ENCODE measurements around the gene SUSD4. TPM values are rescaled to one million over a fixed set of nuclear protein-coding genes. Genes with fewer than 3 reads are reported as not detected.
A peak's percentile ranks its signal among the peaks of the same experiment; 100 is the strongest.

Gene SUSD4
- total and polyA plus RNA-seq, 2 of the 8 experiments (the other 6 are each of a cell fraction or from before 2014, with no cell fraction given): 3.9 to 5.2 TPM

DNA sequence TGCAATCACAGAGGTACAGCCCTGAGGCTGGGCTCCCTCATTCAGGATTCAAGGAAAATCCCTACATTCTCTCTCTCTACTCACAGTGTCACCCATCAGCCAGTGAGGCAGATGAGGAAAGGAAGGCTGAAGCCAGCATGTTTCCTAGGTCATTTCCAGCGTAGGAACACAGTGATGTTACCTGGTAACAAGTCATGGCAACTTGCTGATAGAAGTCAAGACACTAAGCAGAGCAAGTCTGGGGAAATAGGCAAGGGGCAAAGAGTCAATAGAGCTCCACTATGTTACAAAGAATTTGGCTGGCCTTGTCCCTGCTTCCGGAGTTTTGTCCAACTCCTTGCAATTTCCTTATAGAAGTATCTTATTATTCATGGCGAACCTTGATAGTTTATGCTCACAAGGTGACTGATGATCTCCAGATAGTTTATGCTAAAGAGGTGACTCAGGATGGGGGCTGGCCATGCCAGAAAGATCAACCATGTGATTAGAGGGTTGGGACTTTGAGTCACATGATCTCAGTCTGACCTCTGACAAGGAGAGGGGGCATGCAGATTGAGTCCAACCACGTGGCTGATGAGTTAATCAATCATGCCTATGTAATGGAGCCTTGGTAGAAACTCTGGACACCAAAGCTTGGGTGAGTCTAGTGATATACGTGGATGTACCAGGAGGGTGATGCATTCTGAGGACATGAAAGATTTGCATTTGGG is 51.1 kb downstream of the SUSD4 start:
- Histone ChIP-seq H3K9me3 (ENCODE audit: insufficient read depth in 2 of 2, low read depth in 1 of 2, low read length in 1 of 2) (no peaks in the 10 kb centered on the region), H3K9ac (replicated peaks in 1 of 4; ENCODE audit: extremely low read depth in 1 of 4, low read depth in 3 of 4, low read length in 3 of 4) (no peak overlapping the region), H3K23ac (ENCODE audit: insufficient read length) (no peak overlapping the region), H2BK15ac (ENCODE audit: low read length) (peak overlapping the region; percentile 40; the same call in 1 of the 2 replicates), H3K56ac (replicated peaks; ENCODE audit: insufficient read length, low read depth, low read length) (no peak overlapping the region), H4K8ac (ENCODE audit: extremely low read depth, insufficient read depth, low read length) (no peak overlapping the region), H3K79me1 (ENCODE audit: low read depth, low read length) (no peaks in the 10 kb centered on the region), H2BK20ac (ENCODE audit: low read length) (no peak overlapping the region), H3K4me3 (ENCODE audit: extremely low read depth in 1 of 4, insufficient read depth in 2 of 4, low read depth in 3 of 4, low read length in 4 of 4) (no peak overlapping the region), H2BK12ac (ENCODE audit: low read depth, low read length) (no peak overlapping the region), H2BK5ac (ENCODE audit: low read depth, low read length) (no peak overlapping the region), H3K14ac (ENCODE audit: insufficient read length) (no peak overlapping the region), H3K23me2 (ENCODE audit: low read depth, low read length) (no peaks in the 10 kb centered on the region), H3K4ac (replicated peaks; ENCODE audit: insufficient read length, low read depth, low read length) (no peak overlapping the region), H2BK120ac (replicated peaks; ENCODE audit: low read depth, low read length) (no peak overlapping the region), H4K20me1 (replicated peaks in 1 of 2; ENCODE audit: control insufficient read depth in 1 of 2, insufficient read depth in 2 of 2, low read length in 2 of 2) (no peaks in the 10 kb centered on the region), H3K4me1 (replicated peaks in 1 of 4; ENCODE audit: control insufficient read depth in 3 of 4, insufficient read depth in 4 of 4, low read length in 3 of 4) (no peaks in the 10 kb centered on the region), H3K27ac (ENCODE audit: low read depth, low read length) (no peak overlapping the region), H3K36me3 (ENCODE audit: control insufficient read depth in 2 of 4, insufficient read depth in 4 of 4, low read length in 3 of 4) (no peaks in the 10 kb centered on the region), H4K91ac (replicated peaks; ENCODE audit: insufficient read length, low read length) (no peak overlapping the region), H3K4me2 (ENCODE audit: insufficient read depth in 1 of 2, low read depth in 2 of 2, low read length in 2 of 2) (no peak overlapping the region), H3K27me3 (replicated peaks in 1 of 4; ENCODE audit: control insufficient read depth in 3 of 4, extremely low read depth in 1 of 4, insufficient read depth in 3 of 4, low read length in 3 of 4) (no peaks in the 10 kb centered on the region), H2AFZ (ENCODE audit: low read length) (no peak overlapping the region), H3K79me2 (ENCODE audit: control insufficient read depth in 1 of 2, insufficient read depth in 2 of 2, low read length in 2 of 2) (no peaks in the 10 kb centered on the region), H4K5ac (ENCODE audit: insufficient read length, low read depth, low read length) (no peak overlapping the region), H2AK5ac (ENCODE audit: low read depth, low read length) (no peak overlapping the region), H3K18ac (ENCODE audit: extremely low read depth, low read length) (no peak overlapping the region)
- DNase-seq (ENCODE audit: low read depth in 1 of 2, low spot score in 2 of 2): no peak
- no peak for FAIRE-seq
- CTCF ChIA-PET (ENCODE audit: partially characterized antibody): interaction anchor here (0.7 to 1.0 kb wide), 2 partner anchors 36 to 371 kb away, joined by 3 read pairs; no protein-coding TSS in a partner anchor
- POLR2A ChIA-PET (ENCODE audit: partially characterized antibody): no interaction called here
- 51% methylated on average over 5 of the region's 5 CpGs; no CpG with 5 or more reads in 1 of the 2 experiments for WGBS, 2 experiments (ENCODE audit: extremely low coverage in 1 of 2, insufficient coverage in 1 of 2, insufficient read length in 1 of 2, insufficient replicate concordance in 2 of 2, low coverage in 1 of 2, low lambda C conversion rate in 2 of 2, missing lambda C conversion rate in 1 of 2)
- TF ChIP-seq RFX5 (IDR thresholded peaks at IDR 0.05; ENCODE audit: borderline replicate concordance, low read depth, low read length) (no peak), TBP (IDR thresholded peaks at IDR 0.05; ENCODE audit: low read depth, low read length) (no peak), POLR2AphosphoS5 (IDR thresholded peaks at IDR 0.05; ENCODE audit: low read depth, low read length) (no peak), GABPA (IDR thresholded peaks at IDR 0.05; ENCODE audit: borderline replicate concordance, insufficient read depth, low read length) (no peak), ZNF274 (IDR thresholded peaks at IDR 0.05; ENCODE audit: borderline replicate concordance, extremely low read depth, low read length) (no peak), CBX8 (IDR thresholded peaks at IDR 0.05; ENCODE audit: borderline replicate concordance, low read depth, low read length) (no peak), KDM1A (IDR thresholded peaks at IDR 0.05; ENCODE audit: borderline replicate concordance, low read length) (no peak), SP1 (IDR thresholded peaks at IDR 0.05; ENCODE audit: low read depth, low read length) (no peak), KDM5A (IDR thresholded peaks at IDR 0.05; ENCODE audit: low read length) (no peak), YY1 (IDR thresholded peaks at IDR 0.05; ENCODE audit: low read depth, low read length) (no peak), SP4 (IDR thresholded peaks at IDR 0.05; ENCODE audit: low read length) (no peak)

All from H1 (cell line).